Measurements from ENCODE around the gene GPRC6A. TPM values are rescaled to one million over a fixed set of nuclear protein-coding genes. Genes with fewer than 3 reads are reported as not detected.

GPRC6A gene
- polyA plus RNA-seq, 1 experiment: not detected

- Histone ChIP-seq H3K4me3 (ENCODE audit: low read depth, low read length) (no peak overlapping the region), H3K36me3 (ENCODE audit: control insufficient read depth, insufficient read depth, low read length) (no peaks in the 10 kb centered on the region), H3K27me3 (ENCODE audit: control insufficient read depth, insufficient read depth, low read length) (no peaks in the 10 kb centered on the region)
- ChIA-PET CTCF (no interaction called here), POLR2A (no interaction called here)
- DNase-seq (ENCODE audit: low read depth): no peak
- TF ChIP-seq CTCF (IDR thresholded peaks at IDR 0.05; ENCODE audit: insufficient read depth, low read depth, low read length): no peak
Observed at GRCh38 chr6:116812051-116812650, 16.7 kb downstream of the GPRC6A start.

- H3K36me3 ChIP-seq (ENCODE audit: control insufficient read depth, insufficient read depth, low read length): no peaks in the 10 kb centered on the region
- H3K27me3 ChIP-seq (ENCODE audit: control insufficient read depth, insufficient read depth, low read length): no peaks in the 10 kb centered on the region
- CTCF ChIA-PET: no interaction called here
- POLR2A ChIA-PET: no interaction called here
- no peak for TF ChIP-seq CTCF (IDR thresholded peaks at IDR 0.05; ENCODE audit: insufficient read depth, low read depth, low read length)
- no peak for DNase-seq (ENCODE audit: low read depth)
- no peak overlapping the region for H3K4me3 ChIP-seq (ENCODE audit: low read depth, low read length)
Observed at GRCh38 chr6:116801971-116802370, 26.9 kb downstream of the GPRC6A start.

DNA sequence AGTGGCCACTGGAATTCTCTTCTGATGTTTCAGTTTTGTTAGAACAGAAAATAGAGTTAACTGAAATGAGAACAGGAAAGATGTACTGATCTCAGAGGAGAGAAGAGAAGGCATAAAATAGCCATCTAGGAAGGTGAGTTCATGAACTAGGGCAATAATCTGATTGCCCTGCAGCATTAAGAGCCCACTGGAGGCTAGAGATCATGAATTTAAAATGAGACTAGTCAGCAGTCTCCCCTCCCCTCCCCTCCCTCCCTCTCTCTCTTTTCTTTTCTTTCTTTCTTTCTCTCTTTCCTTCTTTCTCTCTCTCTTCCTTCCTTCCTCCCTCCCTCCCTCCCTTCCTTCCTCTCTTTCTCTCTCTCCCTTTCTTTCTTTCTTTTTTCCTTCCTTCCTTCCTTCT is 28.9 kb downstream of the GPRC6A start:
- H3K27me3 ChIP-seq (ENCODE audit: control insufficient read depth, insufficient read depth, low read length): no peaks in the 10 kb centered on the region
- TF ChIP-seq CTCF (IDR thresholded peaks at IDR 0.05; ENCODE audit: insufficient read depth, low read depth, low read length): no peak
- no peaks in the 10 kb centered on the region for H3K36me3 ChIP-seq (ENCODE audit: control insufficient read depth, insufficient read depth, low read length)
- POLR2A ChIA-PET: no interaction called here
- CTCF ChIA-PET: no interaction called here
- H3K4me3 ChIP-seq (ENCODE audit: low read depth, low read length): no peak overlapping the region
- DNase-seq (ENCODE audit: low read depth): no peak

GRCh38 chr6:116797585-116797984 is 31.3 kb downstream of the GPRC6A start:
- DNase-seq (ENCODE audit: low read depth): no peak
- Histone ChIP-seq H3K27me3 (ENCODE audit: control insufficient read depth, insufficient read depth, low read length) (no peaks in the 10 kb centered on the region; the same call in 1 of the 2 replicates), H3K36me3 (ENCODE audit: control insufficient read depth, insufficient read depth, low read length) (no peaks in the 10 kb centered on the region), H3K4me3 (ENCODE audit: low read depth, low read length) (no peak overlapping the region)
- no peak for TF ChIP-seq CTCF (IDR thresholded peaks at IDR 0.05; ENCODE audit: insufficient read depth, low read depth, low read length)
- POLR2A ChIA-PET: no interaction called here
- CTCF ChIA-PET: no interaction called here

DNA sequence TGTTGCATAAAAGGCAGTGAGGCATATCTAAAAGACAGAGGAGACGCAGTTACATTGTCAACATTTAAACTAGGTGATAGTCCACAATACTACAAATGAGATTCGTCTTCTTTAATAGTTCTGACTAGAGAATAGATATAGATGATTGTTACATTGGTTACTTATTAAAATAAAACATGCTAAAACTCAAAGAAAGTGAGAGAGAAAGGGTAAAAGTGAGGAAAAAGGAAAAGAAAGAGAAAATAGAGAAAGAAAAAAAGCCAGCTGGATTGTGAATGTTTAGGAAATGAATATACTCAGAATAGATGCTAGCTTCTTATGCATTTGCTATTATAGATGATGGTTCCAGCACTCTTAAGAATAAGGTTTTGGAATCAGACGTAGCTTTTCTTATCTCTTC is 35.7 kb downstream of the GPRC6A start:
- TF ChIP-seq CTCF (IDR thresholded peaks at IDR 0.05; ENCODE audit: insufficient read depth, low read depth, low read length): no peak
- DNase-seq (ENCODE audit: low read depth): no peak
- no peaks in the 10 kb centered on the region for H3K36me3 ChIP-seq (ENCODE audit: control insufficient read depth, insufficient read depth, low read length)
- no peaks in the 10 kb centered on the region; the same call in 1 of the 2 replicates for H3K27me3 ChIP-seq (ENCODE audit: control insufficient read depth, insufficient read depth, low read length)
- H3K4me3 ChIP-seq (ENCODE audit: low read depth, low read length): no peak overlapping the region
- ChIA-PET CTCF (interaction anchor here (1.5 to 1.8 kb wide), 2 partner anchors 9 to 14 kb away, joined by 4 to 6 read pairs; no protein-coding TSS in a partner anchor), POLR2A (no interaction called here)

Data from BJ (cell line).